ENCODE measurements around the gene ANXA3.
"Not testable (repeated sequence)": the region's sequence is repeated elsewhere in the genome, so short reads cannot be mapped to it uniquely, and the experiment has no call there.

ANXA3 gene, protein sequence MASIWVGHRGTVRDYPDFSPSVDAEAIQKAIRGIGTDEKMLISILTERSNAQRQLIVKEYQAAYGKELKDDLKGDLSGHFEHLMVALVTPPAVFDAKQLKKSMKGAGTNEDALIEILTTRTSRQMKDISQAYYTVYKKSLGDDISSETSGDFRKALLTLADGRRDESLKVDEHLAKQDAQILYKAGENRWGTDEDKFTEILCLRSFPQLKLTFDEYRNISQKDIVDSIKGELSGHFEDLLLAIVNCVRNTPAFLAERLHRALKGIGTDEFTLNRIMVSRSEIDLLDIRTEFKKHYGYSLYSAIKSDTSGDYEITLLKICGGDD

DNA sequence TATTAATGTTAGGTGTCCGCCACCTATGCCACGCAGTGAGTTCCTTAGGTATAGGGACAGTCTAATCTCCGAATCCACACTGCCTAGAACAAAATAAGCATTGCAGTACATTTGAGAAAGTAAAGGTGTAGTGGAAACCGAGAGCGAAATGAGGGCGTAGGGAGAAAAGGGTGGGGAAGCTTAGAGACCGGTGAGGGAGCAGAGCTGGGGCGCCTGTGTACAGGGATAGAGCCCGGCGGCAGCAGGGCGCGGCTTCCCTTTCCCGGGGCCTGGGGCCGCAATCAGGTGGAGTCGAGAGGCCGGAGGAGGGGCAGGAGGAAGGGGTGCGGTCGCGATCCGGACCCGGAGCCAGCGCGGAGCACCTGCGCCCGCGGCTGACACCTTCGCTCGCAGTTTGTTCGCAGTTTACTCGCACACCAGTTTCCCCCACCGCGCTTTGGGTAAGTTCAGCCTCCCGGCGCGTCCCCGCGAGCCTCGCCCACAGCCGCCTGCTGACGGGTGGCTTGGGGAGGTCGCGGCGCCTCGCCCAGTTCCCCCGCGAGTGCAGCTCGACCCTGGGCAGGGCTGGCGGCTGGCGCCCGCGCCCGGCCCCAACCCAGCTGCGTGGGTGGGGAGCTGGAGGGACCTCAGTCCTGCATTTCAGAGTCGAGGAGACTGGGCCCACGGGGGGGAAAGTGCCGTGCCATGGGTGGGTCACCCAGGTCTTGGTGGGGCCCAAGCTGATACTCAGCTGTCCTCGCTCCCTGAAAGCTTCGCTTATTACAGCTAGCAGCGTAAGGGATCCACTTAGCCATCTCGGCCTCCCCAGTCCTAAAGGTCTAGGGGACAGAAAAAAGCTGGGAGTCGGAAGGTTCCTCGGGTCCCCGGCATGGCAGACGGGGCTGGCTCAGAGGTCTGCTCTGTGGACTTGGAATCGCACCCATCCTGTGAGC, at the start of gene ANXA3:
Gene ANXA3, plus strand, starts transcription at position 351 of the 932 bp plus-strand sequence. CDS start 2,704 bp downstream, outside the sequence.
- DNase-seq (ENCODE audit: low read depth, low spot score): no peak
- CTCF ChIA-PET: interaction anchor here (1.0 to 1.6 kb wide), 2 partner anchors 313 to 557 kb away, joined by 3 to 4 read pairs; no protein-coding TSS in a partner anchor
- POLR2A ChIA-PET: no interaction called here
- peak within 1 kb of the TSS; percentile 57 for H3K4me3 ChIP-seq (ENCODE audit: low read depth, low read length)
- TF ChIP-seq, protein P1, sequence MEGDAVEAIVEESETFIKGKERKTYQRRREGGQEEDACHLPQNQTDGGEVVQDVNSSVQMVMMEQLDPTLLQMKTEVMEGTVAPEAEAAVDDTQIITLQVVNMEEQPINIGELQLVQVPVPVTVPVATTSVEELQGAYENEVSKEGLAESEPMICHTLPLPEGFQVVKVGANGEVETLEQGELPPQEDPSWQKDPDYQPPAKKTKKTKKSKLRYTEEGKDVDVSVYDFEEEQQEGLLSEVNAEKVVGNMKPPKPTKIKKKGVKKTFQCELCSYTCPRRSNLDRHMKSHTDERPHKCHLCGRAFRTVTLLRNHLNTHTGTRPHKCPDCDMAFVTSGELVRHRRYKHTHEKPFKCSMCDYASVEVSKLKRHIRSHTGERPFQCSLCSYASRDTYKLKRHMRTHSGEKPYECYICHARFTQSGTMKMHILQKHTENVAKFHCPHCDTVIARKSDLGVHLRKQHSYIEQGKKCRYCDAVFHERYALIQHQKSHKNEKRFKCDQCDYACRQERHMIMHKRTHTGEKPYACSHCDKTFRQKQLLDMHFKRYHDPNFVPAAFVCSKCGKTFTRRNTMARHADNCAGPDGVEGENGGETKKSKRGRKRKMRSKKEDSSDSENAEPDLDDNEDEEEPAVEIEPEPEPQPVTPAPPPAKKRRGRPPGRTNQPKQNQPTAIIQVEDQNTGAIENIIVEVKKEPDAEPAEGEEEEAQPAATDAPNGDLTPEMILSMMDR (IDR thresholded peaks at IDR 0.05; ENCODE audit: insufficient read depth, low read length, missing control alignments): no peak

DNA sequence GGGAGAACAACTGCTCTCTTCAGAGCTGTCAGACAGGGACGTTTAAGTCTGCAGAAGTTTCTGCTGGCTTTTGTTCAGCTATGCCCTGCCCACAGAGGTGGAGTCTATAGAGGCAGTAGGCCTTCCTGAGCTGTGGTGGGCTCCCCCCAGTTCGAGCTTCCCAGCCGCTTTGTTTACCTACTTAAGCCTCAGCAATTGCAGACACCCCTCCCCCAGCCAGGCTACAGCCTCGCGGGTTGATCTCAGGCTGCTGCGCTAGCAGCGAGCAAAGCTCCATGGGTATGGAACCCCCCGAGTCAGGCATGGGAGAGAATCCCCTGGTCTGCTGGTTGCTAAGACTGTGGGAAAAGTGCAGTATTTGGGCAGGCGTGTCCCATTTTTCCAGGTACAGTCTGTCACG, 45.3 kb upstream of the ANXA3 start:
- H3K4me3 ChIP-seq (ENCODE audit: low read depth, low read length); DNase-seq (ENCODE audit: low read depth, low spot score); POLR2A ChIA-PET: not testable (repeated sequence)
- CTCF ChIA-PET: interaction anchor here (2.4 kb wide), 1 partner anchor 11 kb away, joined by 11 read pairs; no protein-coding TSS in a partner anchor

DNA sequence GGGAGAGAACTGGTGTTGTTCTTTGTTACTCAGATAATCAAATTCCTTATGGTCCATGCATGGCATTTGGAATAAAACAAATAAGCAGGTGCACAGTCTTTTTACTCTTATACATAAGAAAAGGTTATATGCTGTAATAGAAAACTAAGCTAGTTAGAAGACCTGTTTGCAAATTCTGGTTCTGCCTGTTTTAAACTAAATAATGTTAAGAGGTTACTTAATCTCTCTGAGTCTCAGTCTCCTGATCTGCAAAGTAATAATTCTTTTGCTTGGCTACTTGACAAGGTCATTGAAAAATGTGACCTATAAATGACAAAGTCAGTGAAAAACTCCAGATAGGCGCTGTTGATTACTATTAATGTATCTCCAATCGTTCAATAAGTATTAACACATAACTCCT, 42.5 kb upstream of the ANXA3 start:
- DNase-seq (ENCODE audit: low read depth, low spot score): no peak
- no peak overlapping the region for H3K4me3 ChIP-seq (ENCODE audit: low read depth, low read length)
- TF ChIP-seq, protein P1 (IDR thresholded peaks at IDR 0.05; ENCODE audit: insufficient read depth, low read length, missing control alignments): no peak
- ChIA-PET CTCF (interaction anchor here (0.9 to 2.0 kb wide), 4 partner anchors 9 to 550 kb away, joined by 5 to 7 read pairs (median 6); no protein-coding TSS in a partner anchor), POLR2A (no interaction called here)

DNA sequence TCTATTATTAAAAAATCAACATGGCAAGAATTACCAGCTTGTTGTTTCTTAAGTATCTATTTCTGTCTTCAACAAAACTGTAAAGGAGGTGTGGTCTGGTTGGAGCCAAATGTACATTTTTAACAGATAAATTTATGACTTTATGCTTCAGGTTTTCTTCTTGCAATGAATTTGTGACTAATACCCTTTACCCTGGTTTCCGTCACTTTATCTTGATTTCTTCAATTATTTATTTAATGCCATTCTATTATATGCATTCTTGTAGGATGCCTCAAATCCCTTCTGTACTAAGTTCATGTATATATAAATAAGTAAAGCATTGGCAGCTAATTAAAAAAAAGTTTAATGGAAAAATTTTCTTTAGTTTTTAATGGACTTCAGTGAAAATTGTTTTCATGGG, 41.5 kb upstream of the ANXA3 start:
- ChIA-PET CTCF (interaction anchor here (0.9 to 2.0 kb wide), 5 partner anchors 8 to 551 kb away, joined by 3 to 7 read pairs (median 5); no protein-coding TSS in a partner anchor), POLR2A (no interaction called here)
- no peak for DNase-seq (ENCODE audit: low read depth, low spot score)
- H3K4me3 ChIP-seq (ENCODE audit: low read depth, low read length): no peak overlapping the region
- TF ChIP-seq, protein P1 (IDR thresholded peaks at IDR 0.05; ENCODE audit: insufficient read depth, low read length, missing control alignments): no peak

DNA sequence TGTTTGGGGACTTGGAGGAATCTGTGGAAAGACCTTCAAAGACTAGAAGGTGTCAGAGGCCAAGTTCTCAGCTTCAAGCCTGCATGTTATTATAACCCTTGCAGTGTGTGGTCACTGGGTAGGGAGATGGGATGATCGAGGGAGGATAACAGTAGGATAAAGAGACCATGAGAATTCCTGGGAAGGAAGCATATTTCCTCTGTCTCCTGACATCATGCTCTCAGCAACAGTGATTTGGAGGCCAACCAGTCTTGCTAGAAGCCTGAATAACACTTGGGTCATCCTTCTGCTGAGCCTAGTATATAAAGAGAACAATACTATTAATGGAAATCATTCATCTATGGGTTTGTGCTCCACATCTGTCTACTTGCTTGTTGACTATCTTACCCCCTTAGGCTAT, 40.9 kb upstream of the ANXA3 start:
- no peak for DNase-seq (ENCODE audit: low read depth, low spot score)
- TF ChIP-seq, protein P1 (IDR thresholded peaks at IDR 0.05; ENCODE audit: insufficient read depth, low read length, missing control alignments): no peak
- ChIA-PET CTCF (interaction anchor here (1.0 kb wide), 1 partner anchor 8 kb away, joined by 4 read pairs; no protein-coding TSS in a partner anchor), POLR2A (no interaction called here)
- no peak overlapping the region for H3K4me3 ChIP-seq (ENCODE audit: low read depth, low read length)

DNA sequence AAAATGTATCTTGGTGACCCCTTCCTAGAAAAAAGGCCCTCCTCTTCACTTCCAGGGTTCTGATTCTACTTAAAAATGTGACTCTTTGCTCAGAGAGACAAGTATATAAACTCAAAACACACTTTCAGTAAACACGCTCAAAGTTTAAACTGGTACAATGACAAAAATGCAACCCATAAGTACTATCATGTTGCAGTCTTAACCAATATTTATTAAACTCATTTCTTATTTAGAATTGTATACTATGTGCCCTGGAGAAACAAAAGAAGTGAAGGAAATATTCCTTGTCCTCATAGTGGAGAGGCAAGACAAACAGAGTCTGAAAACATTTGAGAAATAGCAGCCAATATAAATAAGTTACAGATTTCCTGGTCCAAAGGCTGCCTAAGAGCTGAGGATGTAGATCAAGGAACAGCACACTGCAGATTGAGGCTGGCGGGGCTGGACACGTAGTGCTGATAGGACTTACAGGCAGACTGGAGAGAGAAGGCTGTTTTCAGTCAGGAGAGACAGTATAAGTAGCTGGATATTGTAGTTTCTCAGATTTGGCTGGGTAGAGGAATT, 39.1 kb upstream of the ANXA3 start:
- no peak for DNase-seq (ENCODE audit: low read depth, low spot score)
- ChIA-PET POLR2A (no interaction called here), CTCF (interaction anchor here (0.6 to 7.2 kb wide), 5 partner anchors 11 to 553 kb away, joined by 3 to 48 read pairs (median 3); no protein-coding TSS in a partner anchor)
- TF ChIP-seq, protein P1 (IDR thresholded peaks at IDR 0.05; ENCODE audit: insufficient read depth, low read length, missing control alignments): no peak
- H3K4me3 ChIP-seq (ENCODE audit: low read depth, low read length): no peak overlapping the region

Measured in AG04449 (cell line).